GM21528 (cell line): ENCODE measurements around the gene KTN1.

ENCODE experiments used
- ATAC-seq: cut with Tn5 transposase; IDR thresholded peaks from one replicate; pipeline ENCODE4 v1.9.1; 2021; ENCODE audit warnings: mild to moderate bottlenecking, moderate library complexity; ENCODE audit not compliant: unreplicated experiment, low FRiP score

KTN1 gene

DNA sequence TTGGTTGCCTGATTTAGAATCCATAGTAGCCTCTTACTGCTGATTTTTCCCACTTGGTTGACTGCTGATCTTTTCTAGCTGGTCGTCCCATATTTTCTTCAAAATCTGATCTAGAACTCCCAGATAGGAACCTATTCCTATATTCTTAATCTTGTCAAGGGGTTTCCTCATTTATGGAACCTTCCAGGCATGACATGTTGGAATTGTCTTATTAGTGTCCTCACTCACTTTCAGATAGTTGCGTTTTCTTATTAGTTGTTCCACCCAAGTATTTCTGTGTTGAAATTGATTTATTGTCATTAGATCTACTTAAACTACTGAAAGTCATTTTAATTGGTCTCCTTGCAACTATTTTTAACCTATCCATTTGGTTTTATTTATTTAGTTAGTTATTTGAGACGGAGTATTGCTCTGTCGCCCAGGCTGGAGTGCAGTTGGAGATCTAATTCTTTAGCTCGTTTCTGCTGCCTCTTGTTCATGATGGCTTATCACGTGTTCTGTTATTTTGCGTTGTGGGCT, 25.0 kb downstream of the KTN1 start:
- no peak for ATAC-seq

DNA sequence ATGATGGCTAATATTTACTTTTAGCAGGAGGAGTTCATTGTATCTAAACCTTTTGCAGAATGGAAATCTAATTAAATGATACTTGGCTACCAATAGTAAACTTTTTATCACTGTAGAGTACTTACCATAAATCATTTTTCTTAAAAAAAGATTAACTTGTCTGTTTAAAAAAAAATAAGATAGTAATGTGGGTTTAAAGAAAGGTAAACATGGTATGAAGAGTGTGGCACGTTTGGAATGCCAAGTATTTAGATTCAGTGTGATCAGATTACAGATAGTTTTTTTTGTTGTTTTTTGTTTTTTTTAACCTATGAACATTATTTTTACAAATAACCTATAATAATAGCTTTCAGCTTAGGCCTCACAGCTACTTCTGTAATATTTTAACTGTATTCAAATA, 25.8 kb downstream of the KTN1 start:
- no peak for ATAC-seq

DNA sequence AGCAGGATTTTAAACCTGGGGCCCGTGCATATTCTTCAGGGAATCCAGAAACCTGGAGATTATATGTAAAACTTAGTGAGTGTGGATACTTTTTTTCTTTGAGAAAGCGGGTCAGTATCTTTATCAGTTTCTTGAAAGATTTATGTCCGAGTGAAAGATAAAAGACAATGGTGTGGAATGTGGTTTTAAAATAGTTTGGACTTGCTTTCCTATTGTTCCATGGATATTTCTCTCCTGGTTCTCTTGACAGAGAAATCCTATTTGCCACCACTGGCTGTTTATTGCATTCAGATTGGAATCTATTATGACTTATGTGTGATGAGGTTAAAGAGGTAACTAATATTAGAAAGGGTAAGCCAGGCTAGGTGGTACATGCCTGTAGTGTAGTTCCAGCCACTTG, 27.4 kb downstream of the KTN1 start:
- ATAC-seq = no peak

DNA sequence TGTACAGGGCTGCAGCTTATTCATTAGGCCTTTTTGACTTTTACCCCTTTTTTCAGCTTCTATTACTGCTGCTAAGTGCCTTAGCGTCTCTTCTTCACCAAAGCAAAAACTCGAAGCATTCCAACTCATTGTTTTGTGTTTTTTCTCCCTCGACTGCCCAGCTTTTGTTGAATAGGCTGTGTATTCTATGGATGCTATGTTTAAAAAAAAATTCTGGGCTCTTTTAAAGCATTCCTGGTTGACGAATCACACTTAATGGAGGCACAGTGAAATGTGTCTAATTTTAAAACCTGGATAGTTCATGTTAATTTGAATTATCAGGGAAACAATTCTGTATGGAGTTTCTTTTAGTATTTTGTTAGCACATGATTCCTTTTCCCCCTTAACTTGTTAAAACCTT, 29.7 kb downstream of the KTN1 start:
- no peak for ATAC-seq

DNA sequence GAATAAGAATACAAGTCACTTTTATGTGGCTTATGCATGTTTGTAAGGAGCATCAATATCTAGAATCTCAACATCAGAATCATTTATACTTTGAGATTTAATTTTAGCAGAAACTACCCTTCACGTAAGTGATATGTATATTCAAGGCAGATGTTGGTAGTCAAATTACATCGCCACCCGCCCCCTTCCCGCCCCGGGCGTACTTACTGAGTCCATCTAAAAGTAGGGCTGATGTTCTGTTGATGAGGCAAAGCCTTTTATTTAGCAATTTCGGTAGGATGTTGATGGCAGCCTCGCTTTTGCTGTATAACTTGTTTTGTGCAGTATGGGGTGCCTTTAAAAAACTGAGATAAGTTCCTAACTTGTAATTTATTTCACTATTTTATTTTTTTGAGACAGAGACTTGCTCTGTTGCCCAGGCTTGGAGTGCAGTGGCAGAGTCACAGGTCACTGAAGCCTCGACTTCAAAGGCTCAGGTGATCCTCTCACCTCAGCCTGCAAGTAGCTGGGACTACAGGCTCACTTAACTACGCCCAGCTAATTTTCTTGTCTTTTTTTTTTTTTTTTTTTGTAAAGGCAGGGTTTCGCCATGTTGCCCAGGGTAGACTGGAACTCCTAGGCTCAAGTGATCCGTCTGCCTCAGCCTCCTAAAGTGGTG, 30.8 kb downstream of the KTN1 start:
- ATAC-seq = no peak

DNA sequence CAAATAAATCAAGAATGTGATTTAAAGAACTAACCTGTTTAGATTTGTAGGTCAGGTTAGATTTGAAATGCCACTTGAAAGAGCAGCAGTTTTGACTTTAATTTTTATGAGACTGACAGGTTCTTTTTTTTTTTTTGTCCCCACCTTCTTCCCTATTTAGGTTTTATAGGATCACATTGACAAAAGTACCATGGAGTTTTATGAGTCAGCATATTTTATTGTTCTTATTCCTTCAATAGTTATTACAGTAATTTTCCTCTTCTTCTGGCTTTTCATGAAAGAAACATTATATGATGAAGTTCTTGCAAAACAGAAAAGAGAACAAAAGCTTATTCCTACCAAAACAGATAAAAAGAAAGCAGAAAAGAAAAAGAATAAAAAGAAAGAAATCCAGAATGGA, 31.9 kb downstream of the KTN1 start:
- ATAC-seq = no peak

DNA sequence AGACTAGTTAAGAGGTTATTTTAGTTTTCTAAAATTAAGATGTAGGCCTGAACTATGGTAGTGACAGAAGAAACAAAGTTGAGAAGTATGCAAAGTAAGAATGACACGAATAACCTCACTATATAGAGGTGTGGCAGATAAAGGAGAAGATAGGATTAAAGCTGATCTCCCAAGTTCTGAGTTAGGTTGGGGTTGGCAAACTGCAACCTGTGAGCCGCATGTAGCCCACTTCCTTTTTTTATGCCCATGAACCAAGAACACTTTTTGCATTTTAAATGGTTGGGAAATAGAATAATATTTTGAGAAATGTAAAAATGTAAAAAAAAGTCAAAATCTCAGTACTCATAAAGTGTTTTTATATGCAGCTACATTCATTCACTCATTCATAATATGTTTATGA, 34.3 kb downstream of the KTN1 start:
- no peak for ATAC-seq

DNA sequence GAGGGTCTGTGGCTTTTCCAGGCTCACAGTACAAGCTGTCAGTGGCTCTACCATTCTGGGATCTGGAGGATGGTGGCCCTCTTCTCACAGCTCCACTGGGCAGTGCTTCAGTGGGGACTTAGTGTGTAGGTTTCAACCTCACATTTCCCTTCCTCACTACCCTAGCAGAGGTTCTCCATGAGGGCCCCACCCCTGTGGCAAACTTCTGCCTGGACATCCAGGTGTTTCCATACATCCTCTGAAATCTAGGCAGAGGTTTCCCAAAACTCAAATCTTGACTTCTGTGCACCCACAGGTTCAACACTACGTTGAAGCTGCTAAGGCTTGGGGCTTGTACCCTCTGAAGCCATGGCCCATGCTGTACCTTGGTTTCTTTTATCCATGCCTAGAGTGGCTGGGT, 40.3 kb downstream of the KTN1 start:
- no peak for ATAC-seq

DNA sequence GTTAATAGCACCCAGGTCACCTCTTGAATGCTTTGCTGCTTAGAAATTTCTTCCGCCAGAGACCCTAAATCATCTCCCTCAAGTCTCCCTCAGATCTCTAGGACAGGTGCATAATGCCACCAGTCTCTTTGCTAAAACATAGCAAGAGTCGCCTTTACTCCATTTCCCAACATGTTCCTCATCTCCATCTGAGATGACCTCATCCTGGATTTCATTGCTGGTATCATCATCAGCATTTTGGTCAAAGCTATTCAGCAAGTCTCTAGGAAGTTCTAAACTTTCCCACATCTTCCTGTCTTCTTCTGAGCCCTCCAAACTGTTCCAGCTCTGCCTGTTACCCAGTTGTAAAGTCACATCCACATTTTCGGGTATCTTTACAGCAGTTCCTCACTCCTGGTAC, 41.0 kb downstream of the KTN1 start:
- no peak for ATAC-seq

DNA sequence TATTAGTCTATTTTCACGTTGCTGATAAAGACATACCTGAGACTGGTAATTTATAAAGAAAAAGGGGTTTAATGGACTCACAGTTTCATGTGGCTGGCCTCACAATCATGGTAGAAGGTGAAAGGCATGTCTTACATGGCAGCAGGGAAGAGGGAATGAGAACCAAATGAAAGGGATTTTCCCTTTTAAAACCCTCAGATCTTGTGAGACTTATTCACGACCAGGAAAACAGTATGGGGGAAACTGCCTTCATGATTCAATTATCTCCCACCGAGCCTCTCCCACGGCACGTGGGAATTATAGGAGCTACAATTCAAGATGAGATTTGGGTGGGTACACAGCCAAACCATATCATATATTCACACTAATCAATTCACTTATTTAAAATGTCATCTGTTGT, 41.4 kb downstream of the KTN1 start:
- ATAC-seq = no peak

DNA sequence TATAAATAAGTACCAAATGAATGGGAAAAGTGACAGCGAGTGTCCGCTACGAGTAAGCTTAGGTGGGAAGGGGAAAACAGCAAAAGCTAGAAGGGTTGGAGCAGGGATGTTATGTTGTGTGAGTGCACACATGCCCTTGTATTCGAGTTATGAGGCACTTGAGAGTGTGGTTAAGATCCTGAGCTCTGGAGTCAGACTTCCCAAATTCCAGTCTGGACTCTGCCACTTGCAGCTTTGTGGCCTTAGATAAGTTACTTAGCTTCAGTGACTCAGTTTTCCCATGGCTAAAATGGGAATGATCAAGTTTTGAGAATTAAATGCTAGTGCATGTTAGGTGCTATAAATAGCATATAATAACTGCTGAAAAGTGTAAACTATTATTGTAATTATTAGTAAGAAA, 44.9 kb downstream of the KTN1 start:
- ATAC-seq = no peak

DNA sequence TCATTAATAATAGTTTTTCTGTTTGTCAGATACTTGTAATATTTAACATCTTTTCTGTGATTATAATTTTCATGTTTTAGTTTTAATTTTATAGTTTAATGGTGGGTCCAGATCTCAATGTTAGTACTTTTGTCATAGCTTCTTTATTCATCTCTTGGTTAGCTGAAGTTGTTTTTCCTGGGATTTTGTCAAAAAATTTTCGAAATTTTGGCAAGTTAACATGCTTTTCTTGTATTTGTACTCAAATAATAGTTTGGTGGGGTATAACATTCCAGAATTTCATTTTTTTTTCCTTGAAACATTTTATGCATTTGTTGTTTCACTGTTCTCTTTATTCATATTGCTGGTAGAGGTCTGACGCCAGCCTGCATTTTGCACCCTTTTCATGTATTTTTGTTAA, 45.5 kb downstream of the KTN1 start:
- ATAC-seq = no peak

DNA sequence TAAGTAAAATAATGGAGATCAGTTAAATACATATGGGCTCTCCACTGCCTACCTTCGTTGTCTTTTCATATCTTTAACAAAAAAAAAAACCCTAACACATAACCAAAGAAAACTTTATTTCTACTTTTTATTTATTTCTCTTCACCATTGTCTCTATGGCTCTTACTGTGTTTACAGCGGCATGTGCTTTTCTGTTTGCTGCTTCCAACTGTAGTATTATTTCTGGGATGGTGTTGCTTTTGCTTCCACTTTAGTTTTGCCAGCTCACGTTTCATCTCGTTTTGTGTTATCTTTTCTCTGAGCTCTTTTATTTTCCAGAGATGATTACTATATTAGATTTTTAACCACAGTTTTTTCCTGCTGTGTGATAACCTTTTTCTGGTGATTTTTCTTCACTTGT, 46.1 kb downstream of the KTN1 start:
- no peak for ATAC-seq

DNA sequence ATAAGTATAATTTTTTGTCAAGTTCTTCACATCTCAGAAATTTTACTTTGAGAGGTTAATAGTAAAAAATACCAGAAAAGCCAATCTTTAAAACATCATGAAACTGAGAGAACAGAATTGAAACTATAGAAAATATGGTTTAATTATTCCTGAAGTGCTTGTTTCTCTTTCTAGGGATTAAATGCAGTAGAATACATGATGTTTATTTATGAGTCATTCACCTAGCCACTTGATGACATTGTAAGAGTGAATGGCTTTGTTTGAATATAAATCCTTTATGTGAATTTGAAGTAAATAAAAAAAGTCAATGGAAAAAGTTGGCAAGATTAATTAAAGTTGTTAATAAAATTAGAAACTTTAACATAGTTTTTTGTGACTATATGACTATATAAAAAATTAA, 48.4 kb downstream of the KTN1 start:
- no peak for ATAC-seq

DNA sequence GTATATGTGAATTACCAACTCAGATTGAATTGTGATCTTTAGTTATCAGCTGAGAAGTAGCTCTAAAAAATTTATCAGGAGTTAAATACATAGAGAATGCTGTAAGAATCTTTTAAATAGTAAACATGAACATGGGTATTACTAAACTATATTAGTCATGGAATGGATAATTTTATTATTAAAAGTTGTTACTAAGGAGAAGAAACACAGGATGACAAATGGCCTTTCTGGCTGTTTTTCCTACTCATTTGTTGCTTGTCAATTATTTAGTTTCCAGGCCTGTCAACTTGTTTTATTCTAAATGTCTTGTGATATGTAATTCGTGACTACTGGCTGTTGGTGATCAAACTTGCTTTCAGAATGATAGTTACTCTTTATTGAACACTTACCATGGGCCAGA, 58.7 kb downstream of the KTN1 start:
- no peak for ATAC-seq

DNA sequence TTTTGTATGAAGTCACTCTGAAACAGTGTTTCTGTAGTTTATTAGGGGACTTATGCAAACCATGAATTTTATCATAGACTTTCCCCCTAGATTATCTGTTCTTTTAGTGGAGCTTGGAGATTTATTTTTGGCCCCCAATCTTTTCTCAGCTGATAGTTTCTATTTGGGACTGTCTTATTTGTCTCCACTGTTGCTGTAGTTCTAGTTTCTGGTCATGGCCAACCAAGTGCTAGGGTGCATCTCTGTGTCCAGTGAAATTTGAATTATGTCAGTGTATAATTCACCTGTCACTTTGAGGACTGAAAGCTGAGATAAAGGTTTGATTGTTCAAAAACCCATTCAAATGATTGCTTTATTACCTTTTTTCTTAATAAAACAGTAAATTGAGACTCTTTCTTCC, 61.3 kb downstream of the KTN1 start:
- no peak for ATAC-seq

DNA sequence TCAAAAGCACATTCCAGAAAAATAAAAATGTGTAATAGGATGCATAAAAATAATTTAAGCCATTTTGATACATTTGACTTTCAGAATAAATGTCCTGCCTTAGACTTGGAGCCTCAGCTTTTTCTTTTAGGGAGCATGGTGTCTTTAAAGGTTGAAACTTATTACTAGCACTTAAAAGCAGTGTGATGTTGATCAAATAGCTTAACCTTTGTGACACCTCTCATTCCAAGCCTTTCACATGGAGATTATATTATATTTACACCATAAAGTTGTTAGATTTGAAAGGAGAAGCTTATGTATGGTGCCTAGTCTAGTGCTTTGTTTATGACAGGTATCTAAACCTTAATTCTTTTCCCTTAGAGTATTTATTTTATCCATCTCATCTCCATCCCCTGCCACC, 61.9 kb downstream of the KTN1 start:
- no peak for ATAC-seq

DNA sequence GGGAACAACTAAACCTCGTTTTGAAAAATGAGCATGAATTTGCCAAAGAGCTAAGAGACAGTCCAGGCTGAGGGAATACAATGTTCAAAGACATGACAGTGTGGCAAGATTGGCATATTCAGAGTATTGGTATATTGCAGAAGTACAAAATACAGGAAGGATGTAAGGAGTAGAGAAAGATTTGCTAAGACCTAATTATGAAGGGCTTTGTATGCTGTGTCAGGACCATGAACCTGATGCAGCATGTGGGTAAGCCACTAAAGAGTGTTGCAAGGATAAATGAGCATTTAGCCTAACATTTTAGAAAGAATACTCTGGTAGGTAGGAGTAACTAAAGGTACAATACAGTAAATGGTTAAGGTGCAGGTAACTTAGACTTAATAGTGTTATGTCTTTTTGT, 65.1 kb downstream of the KTN1 start:
- ATAC-seq = no peak

DNA sequence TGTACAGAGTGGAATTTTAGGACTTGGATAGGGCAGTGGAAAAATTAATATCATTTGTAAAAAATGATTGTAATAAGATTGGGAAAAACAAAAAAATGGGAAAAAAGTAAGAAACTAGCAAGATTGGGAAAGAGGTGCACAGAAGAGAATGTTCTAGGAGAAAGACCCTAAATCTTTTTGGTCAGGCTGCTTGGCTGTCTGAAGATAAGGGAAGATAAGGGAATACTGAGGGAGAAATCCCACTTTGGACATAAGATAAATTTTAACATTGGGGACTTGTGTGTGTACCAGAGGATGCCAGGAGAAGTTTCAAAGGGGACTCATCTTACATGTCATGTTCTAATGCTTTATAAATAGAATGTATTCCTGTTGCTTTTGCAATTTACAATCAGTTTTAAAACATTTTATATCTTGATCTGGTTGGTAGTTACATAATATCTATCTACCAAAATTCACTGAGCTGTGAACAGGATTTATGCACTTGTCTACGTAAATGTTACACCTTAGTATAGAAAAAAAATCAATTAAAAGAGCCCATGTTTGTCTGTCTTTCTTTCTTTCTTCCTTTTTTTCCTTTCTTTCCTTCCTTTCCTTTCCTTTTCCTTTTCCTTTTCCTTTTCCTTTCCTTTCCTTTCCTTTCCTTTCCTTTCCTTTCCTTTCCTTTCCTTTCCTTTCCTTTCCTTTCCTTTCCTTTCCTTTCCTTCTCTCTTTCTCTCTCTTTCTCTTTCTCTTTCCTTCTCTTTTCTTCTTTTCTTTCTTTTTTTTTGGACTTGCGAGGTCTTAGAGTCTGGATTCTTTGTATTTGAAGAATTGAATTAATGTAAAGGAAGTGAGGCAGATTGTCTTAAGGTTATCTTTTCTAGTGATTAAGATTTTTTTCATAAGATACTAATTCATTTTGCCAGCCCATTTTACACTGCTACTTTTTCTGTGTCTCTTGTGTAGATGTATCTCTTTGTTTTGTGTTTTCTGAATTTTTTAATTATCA, 66.1 kb downstream of the KTN1 start:
- ATAC-seq = no peak

DNA sequence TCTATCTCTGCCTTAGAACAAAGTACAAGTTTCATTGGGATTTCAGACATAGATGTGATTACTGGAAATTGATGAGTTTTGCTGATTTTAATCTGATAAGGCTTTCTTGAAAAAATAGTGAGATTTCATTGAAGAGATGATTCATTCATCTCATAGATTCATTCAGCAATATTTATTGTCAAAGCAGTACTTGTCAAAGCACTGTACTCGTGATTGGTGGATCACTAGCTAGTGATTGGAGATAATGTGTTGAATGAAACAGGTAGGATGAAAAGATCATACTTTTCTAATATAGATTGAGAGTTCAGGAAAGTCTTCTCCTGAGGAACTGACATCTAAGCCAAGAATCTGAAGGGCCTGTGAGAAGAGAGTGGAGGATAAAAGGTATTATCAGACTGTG, 71.0 kb downstream of the KTN1 start:
- ATAC-seq = no peak

DNA sequence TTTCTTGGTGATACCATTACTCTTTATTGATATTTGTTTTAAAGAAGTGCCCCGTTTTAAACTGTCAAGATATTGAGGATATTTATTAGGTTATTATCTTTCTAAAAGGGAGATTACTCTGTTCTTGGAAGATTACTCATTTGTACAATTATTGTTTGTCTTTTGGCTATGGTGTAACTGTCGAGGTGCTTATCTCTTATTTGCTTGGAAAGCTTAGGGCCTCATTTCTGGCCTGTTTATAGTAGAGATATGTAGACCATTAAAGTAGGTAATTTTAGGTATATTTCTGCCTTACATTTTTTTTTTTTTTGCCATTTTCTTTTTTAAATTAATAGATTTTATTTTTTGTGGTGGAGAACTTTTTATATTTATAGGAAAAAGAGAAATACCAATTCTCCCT, 74.2 kb downstream of the KTN1 start:
- ATAC-seq = no peak

DNA sequence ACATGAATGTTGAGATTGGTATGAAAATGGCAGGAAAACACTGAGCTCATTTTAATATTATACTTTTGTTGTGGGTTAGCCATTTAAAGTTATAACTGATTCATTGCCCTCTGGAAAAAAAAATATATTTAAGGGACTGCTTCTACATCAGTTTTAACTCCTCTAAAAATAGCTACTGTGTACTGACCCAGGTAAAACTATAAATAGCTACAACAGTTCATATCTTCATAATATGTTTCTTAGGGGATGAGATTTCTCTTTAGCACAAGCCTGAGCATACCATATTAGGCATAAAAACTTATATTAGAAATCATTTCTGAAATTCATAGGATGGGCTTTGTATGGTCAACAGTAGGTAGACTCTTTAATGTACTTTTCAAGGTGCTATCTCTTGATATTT, 81.0 kb downstream of the KTN1 start:
- ATAC-seq = no peak
